ENCODE data around the gene ADGRD2. TPM values are rescaled to one million over a fixed set of nuclear protein-coding genes. Genes with fewer than 3 reads are reported as not detected.

Gene ADGRD2
- total and polyA plus RNA-seq, 2 of the 13 experiments (the other 11 are each of a cell fraction or from before 2014, with no cell fraction given) = not detected

- WGBS (ENCODE audit: low lambda C conversion rate) = 96% methylated on average over 31 of the region's 40 CpGs
These were observed 37.3 kb downstream of the ADGRD2 start for GRCh38 chr9:124487260-124488182.

More at GRCh38 chr9:124487260-124488182, 37.3 kb downstream of the ADGRD2 start:
- Histone ChIP-seq H3K27ac (ENCODE audit: extremely low read length, insufficient read depth, low read length) (no peak overlapping the region), H3K36me3 (replicated peaks in 1 of 2; ENCODE audit: control insufficient read depth in 1 of 2, insufficient read depth in 2 of 2, low read length in 2 of 2) (peaks cover 1 to 2% of the 10 kb centered on the region in 2 experiments; a peak in 3 of 5 replicates), H3K4me1 (ENCODE audit: insufficient read depth, low read length) (no peaks in the 10 kb centered on the region), H4K20me1 (ENCODE audit: insufficient read depth, low read length) (no peaks in the 10 kb centered on the region), H3K27me3 (ENCODE audit: control insufficient read depth in 1 of 2, insufficient read depth in 2 of 2, low read length in 2 of 2) (no peaks in the 10 kb centered on the region), H2AFZ (ENCODE audit: low read length) (no peak overlapping the region), H3K9me3 (ENCODE audit: low read length) (no peaks in the 10 kb centered on the region), H3K4me2 (ENCODE audit: low read depth, low read length) (no peak overlapping the region), H3K9ac (ENCODE audit: insufficient read depth, low read depth, low read length) (no peak overlapping the region), H3K4me3 (replicated peaks in 1 of 3; ENCODE audit: insufficient read depth in 1 of 3, low read depth in 2 of 3, low read length in 3 of 3) (no peak overlapping the region), H3K79me2 (ENCODE audit: insufficient read depth, low read length) (no peaks in the 10 kb centered on the region)
- intact Hi-C loops (cut with micrococcal nuclease; ENCODE audit: unreplicated experiment) = no loop called here
- in situ Hi-C loops (cut with HindIII; ENCODE audit: extremely low pct_ligation_motif_present, low pct_unique_long_range_greater_than_20kb) = no loop called here
- no peak for FAIRE-seq
- DNase-seq (ENCODE audit: low spot score) = no peak
- peak; percentile 61 for TF ChIP-seq AGO2 (optimal IDR thresholded peaks at IDR 0.05; ENCODE audit: low read depth, low read length)
- TF ChIP-seq FOXK2 (IDR thresholded peaks at IDR 0.05) = no peak
- TF ChIP-seq ZNF709 (CRISPR knock-in tag; IDR thresholded peaks at IDR 0.05) = no peak
- no peak for TF ChIP-seq GMEB2 (CRISPR knock-in tag; IDR thresholded peaks at IDR 0.05; ENCODE audit: low read depth)
- TF ChIP-seq ZNF430 (CRISPR knock-in tag; IDR thresholded peaks at IDR 0.05) = no peak
- no peak for TF ChIP-seq BATF2 (CRISPR knock-in tag; IDR thresholded peaks at IDR 0.05)
- no peak for TF ChIP-seq JUN (CRISPR knock-in tag; IDR thresholded peaks at IDR 0.05)
- CTCF ChIA-PET (ENCODE audit: low intra/inter-chr PET ratio, low total read pairs) = no interaction called here
- BruUV-seq (replicated peaks) = no TSS peak
- POLR2A ChIA-PET = no interaction called here
- no peak for ATAC-seq

Measured in HepG2 (cell line).